ENCODE measurements around the gene PEX13.
"Not testable (repeated sequence)": the region's sequence is repeated elsewhere in the genome, so short reads cannot be mapped to it uniquely, and the experiment has no call there.

The PEX13 gene

DNA sequence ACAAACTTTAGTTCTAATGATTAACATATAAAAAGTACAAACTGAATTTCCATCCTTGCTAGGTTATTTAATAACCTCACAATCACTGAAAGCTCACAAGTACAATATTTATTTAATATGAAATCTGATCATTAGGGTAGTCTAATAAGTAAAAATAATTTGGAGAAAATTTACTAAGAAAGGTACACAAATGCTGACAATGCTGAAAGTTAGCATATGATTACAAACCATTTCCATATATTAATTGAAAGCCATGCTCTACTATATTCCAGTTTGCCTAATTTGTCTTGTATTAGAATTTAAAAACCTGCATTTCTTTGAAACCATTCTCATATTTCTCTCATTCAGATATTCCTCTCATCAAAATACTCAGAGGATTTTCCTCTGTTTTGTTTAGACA lies 8.2 kb upstream of the PEX13 start:
- DNase-seq, result no peak

DNA sequence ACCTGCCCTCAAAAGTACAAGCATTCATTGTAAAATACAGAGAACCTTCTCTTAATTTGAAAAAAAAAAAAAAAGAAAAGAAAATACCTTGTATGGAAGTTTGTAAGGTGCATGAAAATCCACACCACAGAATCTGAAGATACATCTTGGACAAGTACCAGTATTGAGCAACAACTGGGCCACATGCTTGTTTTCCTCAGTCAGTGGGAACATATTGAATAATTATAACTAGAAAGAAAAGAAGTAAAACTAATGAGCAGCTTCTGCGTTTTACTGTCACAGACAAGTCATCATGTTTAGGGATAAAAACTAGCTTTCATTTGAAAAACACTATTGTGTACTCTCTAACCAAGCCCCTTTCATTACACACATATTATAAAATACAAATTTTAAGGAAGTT lies 5.8 kb upstream of the PEX13 start:
- no peak for DNase-seq

GRCh38 chr2:61012303-61012702 lies 5.2 kb upstream of the PEX13 start:
- DNase-seq, result not testable (repeated sequence)

DNA sequence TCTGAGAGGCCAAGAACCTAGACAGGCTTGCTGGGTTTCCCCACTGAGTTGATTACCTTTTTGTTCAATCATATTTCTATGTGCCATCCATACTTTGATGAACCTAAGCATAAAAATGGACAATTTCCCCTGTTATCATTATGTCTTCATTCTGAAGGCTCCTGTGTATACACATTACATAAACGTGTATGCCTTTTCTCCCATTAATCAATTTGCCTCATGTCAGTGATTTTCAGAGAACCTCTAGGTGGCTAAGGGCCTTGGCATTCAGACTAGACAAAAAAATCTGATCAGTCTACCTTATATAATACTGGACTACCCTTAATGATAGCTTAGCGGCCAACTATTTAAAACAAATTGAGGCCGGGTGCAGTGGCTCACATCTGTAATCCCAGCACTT lies 4.1 kb upstream of the PEX13 start:
- DNase-seq, result no peak

- DNase-seq, result no peak
Observed at GRCh38 chr2:61014763-61015162, 2.8 kb upstream of the PEX13 start.

- DNase-seq, result no peak
Observed at GRCh38 chr2:61015976-61016375, 1.5 kb upstream of the PEX13 start.

DNA sequence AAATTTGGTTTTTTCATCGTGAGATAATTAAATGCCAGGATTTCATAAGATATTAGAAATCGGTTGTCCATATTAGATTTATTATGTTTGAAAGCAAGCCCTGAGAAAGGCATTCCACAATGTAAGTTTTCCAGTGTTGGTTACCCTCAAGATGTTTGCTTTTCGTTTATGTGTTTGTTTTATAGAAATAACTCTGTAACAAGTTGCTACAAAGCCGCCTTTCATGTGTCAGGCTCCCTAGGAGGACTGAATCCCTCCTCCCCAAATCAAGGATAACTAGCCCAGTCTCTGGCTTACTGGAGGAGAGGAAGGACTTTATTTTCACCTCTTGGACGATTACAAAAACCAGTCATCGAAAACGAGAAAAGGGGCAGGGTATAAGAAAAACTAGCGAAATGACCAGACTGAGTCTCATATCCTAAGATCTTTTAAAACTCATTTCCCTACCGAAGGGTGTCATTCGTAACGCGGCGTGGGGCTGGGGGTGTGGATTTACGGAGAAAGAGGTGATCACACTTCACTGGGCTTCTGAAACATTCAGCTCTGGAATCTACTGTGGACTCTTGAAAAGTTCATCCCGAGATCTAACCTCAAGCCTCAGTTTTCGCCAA lies 1.0 kb upstream of the PEX13 start:
- no peak for DNase-seq

DNA sequence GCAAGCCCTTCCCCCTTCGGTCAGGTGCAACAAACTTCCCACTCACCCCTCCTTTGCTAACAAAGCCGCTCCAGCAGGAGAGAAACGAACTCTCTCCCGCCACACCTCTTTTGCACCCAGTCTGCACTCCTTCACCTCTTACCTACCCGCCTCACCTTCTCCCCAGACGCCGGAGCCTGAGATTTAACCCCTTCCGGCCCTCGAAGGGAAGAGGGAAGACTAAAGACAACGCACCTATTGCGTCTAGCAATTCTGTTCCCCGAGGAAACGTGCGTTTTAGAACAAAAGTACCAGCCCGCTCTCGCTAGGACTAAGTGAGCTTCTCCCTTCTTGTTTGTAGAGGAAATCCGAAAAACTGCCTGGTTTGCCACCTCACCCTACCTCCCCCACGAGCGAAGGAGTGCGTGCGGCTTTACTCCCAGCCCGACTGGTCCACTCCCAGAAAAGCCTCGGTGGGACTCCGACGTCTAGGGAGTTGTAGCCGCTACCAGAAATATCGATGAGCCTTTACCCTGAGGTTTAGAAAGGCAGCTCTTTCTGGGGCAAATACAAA lies 441 bp upstream of the PEX13 start:
- peak; percentile 95 for DNase-seq

DNA sequence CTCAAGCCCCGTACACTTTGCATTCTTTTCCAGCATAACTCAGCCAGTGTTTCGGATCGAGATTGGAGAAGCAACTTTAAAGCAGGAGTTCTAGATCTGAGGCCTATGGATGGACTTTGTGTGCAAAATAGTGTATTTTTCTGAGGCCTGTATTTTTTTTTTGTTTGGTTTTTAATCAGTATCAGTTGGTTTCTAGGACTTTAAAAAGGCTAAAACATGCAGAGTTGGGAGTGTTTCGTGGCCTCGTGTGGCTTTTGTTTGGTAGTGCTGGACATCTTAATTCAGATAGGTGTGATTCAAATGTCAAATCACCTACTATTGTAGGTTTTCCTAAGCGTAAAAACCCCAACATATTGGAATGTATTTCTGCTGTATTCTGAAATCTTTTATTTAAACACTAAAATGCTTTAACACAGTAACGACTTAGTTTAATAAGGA lies 817 bp downstream of the PEX13 start:
- DNase-seq, result no peak

GRCh38 chr2:61018798-61019197 lies 1.3 kb downstream of the PEX13 start:
- DNase-seq, result no peak

DNA sequence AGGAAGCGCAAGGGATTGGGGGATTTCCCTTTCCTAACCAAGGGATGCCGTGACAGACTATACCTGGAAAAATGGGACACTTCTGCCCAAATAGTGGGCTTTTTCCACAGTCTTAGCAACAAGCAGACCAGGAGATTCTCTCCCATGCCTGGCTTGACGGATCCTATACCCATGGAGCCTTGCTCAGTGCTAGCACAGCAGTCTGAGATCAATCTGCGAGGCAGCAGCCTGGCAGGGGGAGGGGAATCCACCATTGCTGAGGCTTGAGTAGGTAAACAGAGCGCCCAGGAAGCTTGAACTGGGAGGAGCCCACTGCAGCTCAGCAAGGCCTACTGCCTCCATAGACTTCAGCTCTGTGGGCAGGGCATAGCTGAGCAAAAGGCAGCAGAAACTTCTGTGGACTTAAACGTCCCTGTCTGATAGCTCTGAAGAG lies 3.7 kb downstream of the PEX13 start:
- DNase-seq, result no peak

DNA sequence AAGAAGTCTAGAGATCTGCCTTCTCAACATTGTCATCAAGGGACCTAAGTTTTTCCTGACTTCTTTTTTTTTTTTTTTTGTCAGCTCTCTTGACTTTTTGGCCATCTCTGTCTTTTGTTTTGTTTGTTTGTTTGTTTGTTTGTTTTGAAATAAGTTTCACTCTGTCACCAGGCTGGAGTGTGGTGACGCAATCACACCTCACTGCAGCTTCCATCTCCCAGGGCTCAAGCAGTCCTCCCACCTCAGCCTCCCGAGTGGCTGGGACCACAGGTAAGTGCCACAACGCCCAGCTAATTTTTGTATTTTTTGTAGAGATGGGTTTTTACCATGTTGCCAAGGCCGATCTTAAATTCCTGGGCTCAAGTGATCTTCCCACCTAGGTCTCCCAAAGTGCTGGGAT lies 6.2 kb downstream of the PEX13 start:
- no peak for DNase-seq

DNA sequence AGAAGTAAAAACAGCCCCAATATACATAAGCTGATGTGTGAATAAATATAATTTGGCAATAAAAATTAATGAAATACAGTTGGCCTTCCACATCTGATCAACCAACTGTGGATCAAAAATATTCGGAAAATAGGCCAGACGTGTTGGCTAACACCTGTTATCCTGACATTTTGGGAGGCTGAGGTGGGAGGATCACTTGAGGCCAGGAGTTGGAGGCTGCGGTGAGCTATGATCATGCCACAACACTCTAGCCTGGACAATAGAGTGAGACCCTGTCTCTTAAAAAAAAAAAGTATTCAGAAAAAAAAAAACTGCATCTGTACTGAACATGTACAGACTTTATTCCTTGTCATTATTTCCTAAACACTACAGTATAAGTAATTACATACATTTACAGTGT lies 12.0 kb downstream of the PEX13 start:
- DNase-seq, result no peak

GRCh38 chr2:61034592-61034991 lies 17.1 kb downstream of the PEX13 start:
- DNase-seq, result not testable (repeated sequence)

GRCh38 chr2:61036643-61037042 lies 19.1 kb downstream of the PEX13 start:
- not testable (repeated sequence) for DNase-seq

DNA sequence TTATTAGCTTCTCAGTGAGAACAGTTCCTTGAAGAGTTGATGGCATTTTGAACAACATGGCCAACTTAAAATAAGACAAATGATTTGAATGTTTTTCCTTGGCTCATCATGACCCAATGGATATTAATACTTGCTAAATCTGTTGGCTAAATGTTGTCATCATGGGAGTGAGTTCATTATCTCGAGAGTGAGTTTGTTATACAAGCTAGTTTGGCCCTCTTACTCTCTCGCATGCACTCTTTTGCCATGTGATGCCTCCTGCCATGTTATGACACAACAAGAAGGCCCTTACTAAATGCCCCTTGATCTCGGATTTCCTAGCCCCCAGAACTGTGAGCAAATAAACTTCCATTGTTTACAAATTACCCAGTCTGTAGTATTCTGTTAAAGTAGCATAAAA lies 25.3 kb downstream of the PEX13 start:
- DNase-seq, result no peak

DNA sequence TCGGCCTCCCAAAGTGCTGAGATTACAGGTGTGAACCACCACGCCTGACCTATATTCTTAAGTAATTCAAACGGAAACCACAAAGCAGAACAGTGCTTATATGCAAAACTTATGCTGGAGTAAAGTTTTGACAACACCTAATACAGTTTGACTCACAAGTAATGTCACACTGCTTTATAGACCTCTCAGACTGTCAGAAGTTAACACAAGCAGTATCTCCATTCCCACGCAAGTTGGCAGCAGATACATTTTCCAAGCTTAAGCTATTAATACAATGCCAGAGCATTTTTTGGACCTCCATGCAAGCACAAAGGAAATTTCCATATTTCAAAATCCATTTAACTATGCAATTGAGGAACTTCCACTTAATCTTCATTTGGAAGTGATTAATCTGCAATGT lies 27.1 kb downstream of the PEX13 start:
- DNase-seq, result no peak

GRCh38 chr2:61045226-61045625 lies 27.7 kb downstream of the PEX13 start:
- DNase-seq, result no peak

GRCh38 chr2:61045999-61046398 lies 28.5 kb downstream of the PEX13 start:
- no peak for DNase-seq

- no peak for DNase-seq
Observed at GRCh38 chr2:61055557-61055956, 38.0 kb downstream of the PEX13 start.

GRCh38 chr2:61057562-61057961 lies 40.0 kb downstream of the PEX13 start:
- DNase-seq, result no peak

- DNase-seq, result no peak
Observed at GRCh38 chr2:61059382-61059781, 41.9 kb downstream of the PEX13 start.

- DNase-seq, result peak; percentile 89
Observed at GRCh38 chr2:61065714-61066709, 48.5 kb downstream of the PEX13 start, which contains the start of gene SANBR. TSS of gene SANBR (plus strand) at chr2:61065871. CDS start at chr2:61070351, 4,480 bp downstream.

- DNase-seq, result no peak
Observed at GRCh38 chr2:61074100-61074499, 56.6 kb downstream of the PEX13 start.
